ENCODE measurements around the gene ESD.
"Not testable (repeated sequence)": the region's sequence is repeated elsewhere in the genome, so short reads cannot be mapped to it uniquely, and the experiment has no call there.

The ESD gene

DNA sequence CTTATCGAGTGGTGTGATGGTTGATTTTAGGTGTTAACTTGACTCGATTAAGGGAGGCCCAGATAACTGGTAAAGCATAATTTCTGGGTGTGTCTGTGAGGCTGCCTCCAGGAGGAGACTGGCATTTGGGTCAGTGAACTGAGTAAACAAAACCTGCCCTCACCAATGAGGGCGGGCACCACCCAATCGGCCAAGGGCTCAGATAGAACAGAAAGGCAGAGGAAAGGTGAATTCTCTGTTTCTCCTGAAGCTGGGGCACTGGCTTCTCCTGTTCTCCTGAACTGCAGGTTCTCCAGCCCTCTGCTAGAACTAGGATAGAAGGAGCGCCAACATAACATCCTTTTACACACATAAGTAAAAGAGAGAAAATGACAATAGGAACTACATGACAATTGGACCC is 35.1 kb downstream of the ESD start:
- H3K27me3 ChIP-seq: no peaks in the 10 kb centered on the region
- TF ChIP-seq, protein P1, sequence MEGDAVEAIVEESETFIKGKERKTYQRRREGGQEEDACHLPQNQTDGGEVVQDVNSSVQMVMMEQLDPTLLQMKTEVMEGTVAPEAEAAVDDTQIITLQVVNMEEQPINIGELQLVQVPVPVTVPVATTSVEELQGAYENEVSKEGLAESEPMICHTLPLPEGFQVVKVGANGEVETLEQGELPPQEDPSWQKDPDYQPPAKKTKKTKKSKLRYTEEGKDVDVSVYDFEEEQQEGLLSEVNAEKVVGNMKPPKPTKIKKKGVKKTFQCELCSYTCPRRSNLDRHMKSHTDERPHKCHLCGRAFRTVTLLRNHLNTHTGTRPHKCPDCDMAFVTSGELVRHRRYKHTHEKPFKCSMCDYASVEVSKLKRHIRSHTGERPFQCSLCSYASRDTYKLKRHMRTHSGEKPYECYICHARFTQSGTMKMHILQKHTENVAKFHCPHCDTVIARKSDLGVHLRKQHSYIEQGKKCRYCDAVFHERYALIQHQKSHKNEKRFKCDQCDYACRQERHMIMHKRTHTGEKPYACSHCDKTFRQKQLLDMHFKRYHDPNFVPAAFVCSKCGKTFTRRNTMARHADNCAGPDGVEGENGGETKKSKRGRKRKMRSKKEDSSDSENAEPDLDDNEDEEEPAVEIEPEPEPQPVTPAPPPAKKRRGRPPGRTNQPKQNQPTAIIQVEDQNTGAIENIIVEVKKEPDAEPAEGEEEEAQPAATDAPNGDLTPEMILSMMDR (IDR thresholded peaks at IDR 0.05; ENCODE audit: low read depth, low read length): no peak
- H3K4me1 ChIP-seq: no peaks in the 10 kb centered on the region
- no peak overlapping the region for H3K4me3 ChIP-seq (ENCODE audit: low read depth, low read length)
- DNase-seq: no peak
- H3K36me3 ChIP-seq: no peaks in the 10 kb centered on the region
- H3K9me3 ChIP-seq: no peaks in the 10 kb centered on the region

DNA sequence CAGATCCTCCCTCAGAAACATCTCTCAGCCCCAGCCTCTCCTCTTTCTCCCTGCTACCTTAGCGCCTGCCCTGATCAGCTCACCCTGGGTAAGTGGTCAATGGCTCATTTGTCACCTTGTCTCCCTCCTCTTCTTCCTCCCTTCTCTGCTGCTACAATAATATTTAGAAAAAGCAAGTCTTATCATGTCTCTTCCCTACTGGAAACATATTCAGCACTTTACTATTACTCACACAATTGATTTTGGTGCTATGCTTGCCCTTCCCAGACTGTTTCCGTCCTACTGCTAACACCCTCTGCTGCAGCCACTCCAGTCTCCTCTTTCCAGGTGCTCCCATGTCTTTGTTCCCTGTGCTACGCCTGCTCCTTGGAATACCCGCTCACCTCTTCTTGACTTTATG is 35.8 kb downstream of the ESD start:
- H3K4me1 ChIP-seq: no peaks in the 10 kb centered on the region
- no peaks in the 10 kb centered on the region for H3K27me3 ChIP-seq
- no peak overlapping the region for H3K4me3 ChIP-seq (ENCODE audit: low read depth, low read length)
- no peak for DNase-seq
- TF ChIP-seq, protein P1 (IDR thresholded peaks at IDR 0.05; ENCODE audit: low read depth, low read length): no peak
- no peaks in the 10 kb centered on the region for H3K9me3 ChIP-seq
- H3K36me3 ChIP-seq: no peaks in the 10 kb centered on the region

- H3K36me3 ChIP-seq: no peaks in the 10 kb centered on the region
- H3K9me3 ChIP-seq: no peaks in the 10 kb centered on the region
- no peak for DNase-seq
- no peaks in the 10 kb centered on the region for H3K4me1 ChIP-seq
- H3K27me3 ChIP-seq: no peaks in the 10 kb centered on the region
- H3K4me3 ChIP-seq (ENCODE audit: low read depth, low read length): no peak overlapping the region
- TF ChIP-seq, protein P1 (IDR thresholded peaks at IDR 0.05; ENCODE audit: low read depth, low read length): no peak
These were observed 37.1 kb downstream of the ESD start for GRCh38 chr13:46759846-46760245.

DNA sequence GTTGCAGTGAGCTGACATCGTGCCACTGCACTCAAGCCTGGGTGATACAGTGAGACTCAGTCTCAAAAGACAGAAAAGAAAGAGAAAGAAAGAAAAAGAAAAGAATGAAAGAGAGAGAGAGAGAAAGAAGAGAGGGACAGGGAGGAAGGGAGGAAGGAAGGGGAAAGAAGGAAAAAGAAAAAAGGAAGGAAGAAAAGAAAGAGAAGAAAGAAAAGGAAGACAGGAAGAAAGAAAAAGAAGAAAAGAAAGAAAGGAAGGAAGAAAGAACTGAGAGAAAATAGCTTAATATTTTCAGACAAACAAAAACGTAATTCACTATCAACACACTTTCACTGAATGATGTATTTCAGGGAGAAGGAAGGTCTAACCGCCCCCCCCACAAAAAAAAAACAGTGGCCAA is 39.3 kb downstream of the ESD start:
- no peak for DNase-seq
- Histone ChIP-seq H3K27me3 (no peaks in the 10 kb centered on the region), H3K36me3 (peaks cover 4% of the 10 kb centered on the region; the same call in 1 of the 2 replicates), H3K4me1 (no peaks in the 10 kb centered on the region), H3K4me3 (ENCODE audit: low read depth, low read length) (no peak overlapping the region), H3K9me3 (no peaks in the 10 kb centered on the region)
- TF ChIP-seq, protein P1 (IDR thresholded peaks at IDR 0.05; ENCODE audit: low read depth, low read length): no peak

DNA sequence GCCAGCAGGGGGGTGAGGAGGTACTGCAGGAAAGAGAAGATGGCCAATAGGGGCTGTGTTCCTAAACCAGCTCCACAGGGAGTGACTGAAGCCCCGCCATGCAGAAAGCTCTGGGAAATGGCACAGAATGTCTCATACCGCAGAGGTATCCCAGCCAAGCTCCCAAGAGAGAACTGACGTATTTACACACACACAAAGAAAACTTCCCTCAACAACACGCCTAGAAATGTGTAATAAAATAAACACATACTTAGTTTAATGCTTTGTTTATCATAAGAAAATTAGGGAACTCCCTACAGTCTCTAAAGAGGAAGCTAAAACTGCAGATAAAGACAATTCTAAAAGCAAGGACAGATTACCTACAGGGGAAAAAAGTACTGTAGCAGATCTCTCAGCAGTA is 40.0 kb downstream of the ESD start:
- DNase-seq: no peak
- H3K4me1 ChIP-seq: no peaks in the 10 kb centered on the region
- no peaks in the 10 kb centered on the region for H3K9me3 ChIP-seq
- TF ChIP-seq, protein P1 (IDR thresholded peaks at IDR 0.05; ENCODE audit: low read depth, low read length): no peak
- no peaks in the 10 kb centered on the region for H3K27me3 ChIP-seq
- H3K4me3 ChIP-seq (ENCODE audit: low read depth, low read length): no peak overlapping the region
- H3K36me3 ChIP-seq: peaks cover 9% of the 10 kb centered on the region; the same call in 1 of the 2 replicates

GRCh38 chr13:46755508-46755907 is 41.5 kb downstream of the ESD start:
- not testable (repeated sequence) for H3K27me3 ChIP-seq; H3K4me1 ChIP-seq; DNase-seq; H3K9me3 ChIP-seq; H3K4me3 ChIP-seq (ENCODE audit: low read depth, low read length)
- peaks cover 24% of the 10 kb centered on the region for H3K36me3 ChIP-seq

GRCh38 chr13:46754812-46755211 is 42.1 kb downstream of the ESD start:
- DNase-seq: no peak
- Histone ChIP-seq H3K27me3 (no peaks in the 10 kb centered on the region), H3K4me3 (ENCODE audit: low read depth, low read length) (no peak overlapping the region), H3K36me3 (peaks cover 30% of the 10 kb centered on the region), H3K4me1 (no peaks in the 10 kb centered on the region), H3K9me3 (no peaks in the 10 kb centered on the region)
- TF ChIP-seq, protein P1 (IDR thresholded peaks at IDR 0.05; ENCODE audit: low read depth, low read length): no peak

All from BE2C (cell line).